A549 (cell line): ENCODE data around the gene PLCB3. TPM values are rescaled to one million over a fixed set of nuclear protein-coding genes. Genes with fewer than 3 reads are reported as not detected.

Experiments used
- ATAC-seq, 2 experiments: fragments of 200-7000 bp in 1 of 2; fragments of >200 bp in 1 of 2; cut with Nextera tagmentation in 1 of 2; cut with Tn5 transposase in 1 of 2; 3 replicates each; pipeline versions ENCODE4 v1.8.0 to v1.9.1; 2018 to 2020; ENCODE audit warnings: mild to moderate bottlenecking in 1 of 2, moderate library complexity in 1 of 2
- CTCF ChIA-PET: fragments of 300-600 bp; sonication (Branson Sonifier 250); formaldehyde crosslinking; extraction: SDS; loops from one replicate; lab custom pipeline; 2021; ENCODE audit warnings: antibody characterized with exemption, inconsistent platforms; lab: Yijun Ruan, JAX
- POLR2A ChIA-PET: fragments of 350-600 bp; formaldehyde crosslinking; extraction: SDS; loops from one replicate; lab custom pipeline; 2021; ENCODE audit warnings: antibody characterized with exemption, inconsistent platforms; lab: Yijun Ruan, JAX
- DNase-seq, 2 experiments: peaks; one replicate each; pipeline versions ENCODE4 v3.0.0 to v3.0.0-alpha.2; 2011 to 2016; ENCODE audit warnings: low read depth in 1 of 2, low spot score in 1 of 2
- FAIRE-seq: peaks from 2 replicates; lab custom pipeline; 2011; peaks lifted over from hg19 to GRCh38; lab: Jason Lieb, UNC
- H3K27ac ChIP-seq, 2 experiments: fragments of >200 bp; sonication (Bioruptor Twin); formaldehyde crosslinking; 3 replicates each; pipeline ENCODE4 v1.5.1; 2016 to 2017
- H3K4me1 ChIP-seq: fragments of >200 bp; sonication (Bioruptor Twin); formaldehyde crosslinking; 3 replicates; pipeline ENCODE4 v1.6.1; 2016
- H3K4me2 ChIP-seq: fragments of >200 bp; sonication (Bioruptor Twin); formaldehyde crosslinking; 3 replicates; pipeline ENCODE4 v1.6.1; 2016
- H3K4me3 ChIP-seq: fragments of >200 bp; sonication (Bioruptor Twin); formaldehyde crosslinking; 3 replicates; pipeline ENCODE4 v1.5.1; 2016
- H3K9me3 ChIP-seq: fragments of >200 bp; sonication (Bioruptor Twin); formaldehyde crosslinking; 3 replicates; pipeline ENCODE4 v1.6.1; 2016
- BCL3 ChIP-seq: fragments of >200 bp; sonication (Bioruptor Twin); formaldehyde crosslinking; IDR thresholded peaks from 3 replicates; pipeline ENCODE4 v1.6.1; 2016
- CBX8 ChIP-seq: fragments of 200-600 bp; sonication (generic); IDR thresholded peaks from 2 replicates; pipeline ENCODE4 v1.6.1; 2016
- CTCF ChIP-seq: fragments of >200 bp; sonication (Bioruptor Twin); formaldehyde crosslinking; IDR thresholded peaks from 3 replicates; pipeline ENCODE4 v1.5.1; 2016
- ELK1 ChIP-seq: fragments of 150-350 bp; IDR thresholded peaks from 2 replicates; pipeline ENCODE4 v1.6.1; 2014; ENCODE audit warnings: low read depth, mild to moderate bottlenecking, low read length
- HEYL ChIP-seq: fragments of 250-450 bp; sonication (Bioruptor Pico); IDR thresholded peaks from 2 replicates; pipeline ENCODE4 v1.8.0; 2021; ENCODE audit warnings: mild to moderate bottlenecking, moderate library complexity
- KDM1A ChIP-seq: fragments of 200-600 bp; sonication (generic); IDR thresholded peaks from 2 replicates; pipeline ENCODE4 v1.6.1; 2016; ENCODE audit warnings: low read depth, mild to moderate bottlenecking
- MAX ChIP-seq: IDR thresholded peaks from 2 replicates; pipeline ENCODE4 v1.6.1; 2012
- NR3C1 ChIP-seq: fragments of >200 bp; sonication (Bioruptor Twin); formaldehyde crosslinking; IDR thresholded peaks from 3 replicates; pipeline ENCODE4 v1.6.1; 2017
- POLR2A ChIP-seq: IDR thresholded peaks from 2 replicates; pipeline ENCODE4 v1.6.1; 2012; ENCODE audit warnings: mild to moderate bottlenecking, low read length
- RAD21 ChIP-seq, 2 experiments: fragments of >200 bp in 1 of 2; sonication (Bioruptor Twin) in 1 of 2; formaldehyde crosslinking in 1 of 2; IDR thresholded peaks in 1 of 2; conservative IDR thresholded peaks in 1 of 2; 2 replicates in 1 of 2; 3 replicates in 1 of 2; pipeline ENCODE4 v1.6.1; 2012 to 2018; ENCODE audit warnings: inconsistent platforms in 1 of 2
- REST ChIP-seq: fragments of 200-600 bp; sonication (generic); IDR thresholded peaks from 2 replicates; pipeline ENCODE4 v1.6.1; 2016; ENCODE audit warnings: antibody characterized with exemption, mild to moderate bottlenecking, moderate library complexity
- RFX5 ChIP-seq: fragments of 450-650 bp; IDR thresholded peaks from 2 replicates; pipeline ENCODE4 v1.7.1; 2014; ENCODE audit warnings: antibody characterized with exemption, mild to moderate bottlenecking, moderate library complexity
- SMC3 ChIP-seq: fragments of >200 bp; sonication (Bioruptor Twin); formaldehyde crosslinking; IDR thresholded peaks from 3 replicates; pipeline ENCODE4 v1.6.1; 2018; ENCODE audit warnings: inconsistent platforms
- WGBS: methylation state at CpG from one replicate; pipeline ENCODE4 v1.1.6; 2017; ENCODE audit errors: missing lambda C conversion rate; 5-methylcytosine and 5-hydroxymethylcytosine counted together
- polyA plus RNA-seq, 4 experiments: library from polyadenylated mRNA; depleted of rRNA in 3 of 4; stranded (reverse); fragments of >200 nt; fragmentation: RNase III in 1 of 4; extraction: RNeasy Plus Mini Kit Qiagen cat#74134 plus additional on column Dnase treatment in 1 of 4; gene quantifications; 2 replicates in 3 of 4; 3 replicates in 1 of 4; pipeline ENCODE4 v1.2.3, GENCODE V29; 2011 to 2017

PLCB3 gene
- polyA plus RNA-seq, 2 of the 4 experiments (the other 2 are of a cell fraction): 8.8 to 21.2 TPM

- TF ChIP-seq REST: no peak
- TF ChIP-seq, all 56 proteins: peak for 0
Measured at GRCh38 chr11:64251753-64252002, 348 bp downstream of the PLCB3 start (continued).

GRCh38 chr11:64252003-64252872 lies 908 bp downstream of the PLCB3 start:
- WGBS: 4% methylated on average over 19 of the region's 23 CpGs
- TF ChIP-seq ELK1 (no peak), RAD21 (conservative IDR thresholded peaks at IDR 0.05 in 1 of 2, IDR thresholded peaks at IDR 0.05 in 1 of 2) (peak in 1 of 2 experiments; percentile 17; a peak in 1 of 5 replicates), MAX (0 out of 2 replicates have a peak, but pooled peaks have one; percentile 24), POLR2A (peak; percentile 60), CTCF (peak; percentile 30; the same call in 2 of the 3 replicates), RFX5 (no peak), SMC3 (0 out of 3 replicates have a peak, but pooled peaks have one; percentile 5)
- CTCF ChIA-PET: interaction anchor here (0.5 to 12.2 kb wide), 24 partner anchors 9 to 1437 kb away, joined by 3 to 220 read pairs (median 4); partner anchors contain the start of genes CATSPERZ, ESRRA, FERMT3 and KCNK4
- Histone ChIP-seq H3K27ac (peak overlapping the region; percentile 92 to 94), H3K4me2 (peak overlapping the region; percentile 98), H3K4me3 (peak overlapping the region; percentile 84), H3K9me3 (no peaks in the 10 kb centered on the region), H3K4me1 (peaks cover 32% of the 10 kb centered on the region)
- peak; percentile 27 to 63; a peak in 5 of 6 replicates for ATAC-seq
- DNase-seq: peak in 1 of 2 experiments; percentile 69
- no peak for FAIRE-seq
- POLR2A ChIA-PET: interaction anchor here (0.6 to 1.5 kb wide), 3 partner anchors 11 to 19 kb away, joined by 3 to 7 read pairs (median 5); partner anchors contain the start of gene FKBP2

- FAIRE-seq: no peak
- ChIA-PET POLR2A (interaction anchor here (1.5 kb wide), 1 partner anchor 12 kb away, joined by 5 read pairs; the partner anchor contains the start of gene FKBP2), CTCF (interaction anchor here (0.5 to 12.2 kb wide), 7 partner anchors 12 to 1436 kb away, joined by 4 to 220 read pairs (median 14); partner anchors contain the start of genes CATSPERZ, ESRRA and KCNK4)
- no peak for DNase-seq
- H3K4me3 ChIP-seq: no peak overlapping the region
- 66% methylated on average over 8 of the region's 8 CpGs for WGBS
- H3K4me1 ChIP-seq: peaks cover 27% of the 10 kb centered on the region
- peak; percentile 74; the same call in 1 of the 2 replicates for TF ChIP-seq KDM1A
- TF ChIP-seq ELK1: no peak
- TF ChIP-seq NR3C1: no peak
- TF ChIP-seq HEYL: no peak
- TF ChIP-seq BCL3: no peak
- no peak for TF ChIP-seq CBX8
- no peaks in the 10 kb centered on the region for H3K9me3 ChIP-seq
- ATAC-seq: no peak
- H3K4me2 ChIP-seq: peak overlapping the region; percentile 98
- peak overlapping the region in 1 of 2 experiments; percentile 94; a peak in 3 of 6 replicates for H3K27ac ChIP-seq
Measured at GRCh38 chr11:64253043-64253442, 1.7 kb downstream of the PLCB3 start.
